ENCODE results near the gene GMEB2. TPM values are rescaled to one million over a fixed set of nuclear protein-coding genes. Genes with fewer than 3 reads are reported as not detected.

The GMEB2 gene
- total RNA-seq, 1 experiment from 2014 or later, result 18.8 TPM

DNA sequence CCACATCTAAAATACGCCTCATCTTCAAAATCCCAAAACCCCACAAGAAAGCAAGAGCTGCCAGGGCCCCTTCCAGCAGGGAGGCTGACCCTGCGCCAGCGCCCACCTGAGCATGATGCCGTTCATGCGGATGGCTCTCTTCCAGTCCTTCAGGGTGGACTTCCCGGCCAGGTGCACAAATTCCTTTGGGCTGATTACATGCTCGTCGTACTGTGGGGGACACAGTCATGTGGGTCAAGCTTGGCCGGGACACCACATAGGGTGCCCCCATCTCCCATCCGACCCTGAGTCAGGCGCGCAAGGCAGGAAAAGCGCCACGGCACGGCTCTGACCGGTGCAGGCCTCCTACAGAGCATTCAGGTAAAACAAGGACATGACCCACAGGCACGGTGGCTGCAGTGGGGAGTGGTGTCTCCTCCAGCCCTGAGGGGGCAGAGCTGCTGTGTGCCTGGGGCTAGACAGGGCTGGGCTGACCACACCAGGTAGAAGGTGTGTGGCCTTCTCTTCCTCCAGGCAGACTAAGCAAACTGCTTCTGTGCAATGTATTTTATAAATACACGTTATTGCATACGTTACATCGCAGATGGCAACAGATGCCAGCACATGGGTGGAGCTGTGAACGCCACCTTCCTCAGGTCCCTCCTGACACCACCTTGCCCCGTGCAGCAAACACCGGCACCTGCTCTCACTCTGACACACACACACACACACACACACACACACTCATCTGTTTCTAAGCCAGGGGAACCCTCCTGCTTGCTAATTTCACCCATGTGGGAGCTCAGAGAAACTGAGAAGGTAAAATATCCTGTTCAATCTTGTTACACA is 29.0 kb downstream of the GMEB2 start:
- TF ChIP-seq, protein P1, sequence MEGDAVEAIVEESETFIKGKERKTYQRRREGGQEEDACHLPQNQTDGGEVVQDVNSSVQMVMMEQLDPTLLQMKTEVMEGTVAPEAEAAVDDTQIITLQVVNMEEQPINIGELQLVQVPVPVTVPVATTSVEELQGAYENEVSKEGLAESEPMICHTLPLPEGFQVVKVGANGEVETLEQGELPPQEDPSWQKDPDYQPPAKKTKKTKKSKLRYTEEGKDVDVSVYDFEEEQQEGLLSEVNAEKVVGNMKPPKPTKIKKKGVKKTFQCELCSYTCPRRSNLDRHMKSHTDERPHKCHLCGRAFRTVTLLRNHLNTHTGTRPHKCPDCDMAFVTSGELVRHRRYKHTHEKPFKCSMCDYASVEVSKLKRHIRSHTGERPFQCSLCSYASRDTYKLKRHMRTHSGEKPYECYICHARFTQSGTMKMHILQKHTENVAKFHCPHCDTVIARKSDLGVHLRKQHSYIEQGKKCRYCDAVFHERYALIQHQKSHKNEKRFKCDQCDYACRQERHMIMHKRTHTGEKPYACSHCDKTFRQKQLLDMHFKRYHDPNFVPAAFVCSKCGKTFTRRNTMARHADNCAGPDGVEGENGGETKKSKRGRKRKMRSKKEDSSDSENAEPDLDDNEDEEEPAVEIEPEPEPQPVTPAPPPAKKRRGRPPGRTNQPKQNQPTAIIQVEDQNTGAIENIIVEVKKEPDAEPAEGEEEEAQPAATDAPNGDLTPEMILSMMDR (IDR thresholded peaks at IDR 0.05; ENCODE audit: unreplicated experiment), result no peak
- no peaks in the 10 kb centered on the region for H3K4me1 Mint-ChIP-seq (ENCODE audit: low read depth, unreplicated experiment)
- no peak overlapping the region for H3K4me3 Mint-ChIP-seq (ENCODE audit: low read depth, unreplicated experiment)
- H3K36me3 Mint-ChIP-seq (ENCODE audit: insufficient read depth, unreplicated experiment), result peaks cover 44% of the 10 kb centered on the region
- CTCF ChIA-PET, result interaction anchor here (0.6 to 0.7 kb wide), 2 partner anchors 35 to 64 kb away, joined by 3 to 4 read pairs; no protein-coding TSS in a partner anchor
- no TSS peak for BruUV-seq (replicated peaks)
- intact Hi-C loops (cut with micrococcal nuclease; ENCODE audit: unreplicated experiment), result no loop called here
- H3K27me3 Mint-ChIP-seq (ENCODE audit: unreplicated experiment), result no peaks in the 10 kb centered on the region
- H3K27ac Mint-ChIP-seq (ENCODE audit: unreplicated experiment), result no peak overlapping the region
- DNase-seq, result no peak
- H3K9me3 Mint-ChIP-seq (ENCODE audit: low read depth, unreplicated experiment), result no peaks in the 10 kb centered on the region

DNA sequence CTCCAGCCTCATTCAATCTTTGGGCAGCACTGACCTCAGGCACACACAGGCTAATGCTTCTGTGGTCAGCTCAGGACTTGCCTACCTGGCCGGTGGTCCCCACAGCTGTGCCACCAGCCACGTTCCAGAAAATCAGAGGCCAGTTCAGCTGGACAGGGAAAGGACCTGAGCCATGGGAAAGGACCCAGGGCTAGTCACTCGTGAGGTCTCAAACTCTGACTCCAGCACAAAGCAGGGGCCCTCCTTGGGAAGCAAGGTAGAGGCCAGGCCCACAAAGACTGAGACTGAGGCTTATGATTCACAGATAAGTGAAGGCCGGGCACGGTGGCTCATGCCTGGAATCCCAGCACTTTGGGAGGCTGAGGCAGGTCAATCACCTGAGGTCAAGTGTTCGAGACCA is 30.5 kb downstream of the GMEB2 start:
- intact Hi-C loops (cut with micrococcal nuclease; ENCODE audit: unreplicated experiment), result no loop called here
- Mint-ChIP-seq H3K4me3 (ENCODE audit: low read depth, unreplicated experiment) (no peak overlapping the region), H3K36me3 (ENCODE audit: insufficient read depth, unreplicated experiment) (peaks cover 35% of the 10 kb centered on the region), H3K27ac (ENCODE audit: unreplicated experiment) (no peak overlapping the region), H3K4me1 (ENCODE audit: low read depth, unreplicated experiment) (no peaks in the 10 kb centered on the region), H3K9me3 (ENCODE audit: low read depth, unreplicated experiment) (no peaks in the 10 kb centered on the region), H3K27me3 (ENCODE audit: unreplicated experiment) (no peaks in the 10 kb centered on the region)
- no TSS peak for BruUV-seq (replicated peaks)
- CTCF ChIA-PET, result no interaction called here
- DNase-seq, result no peak
- TF ChIP-seq, protein P1 (IDR thresholded peaks at IDR 0.05; ENCODE audit: unreplicated experiment), result no peak

DNA sequence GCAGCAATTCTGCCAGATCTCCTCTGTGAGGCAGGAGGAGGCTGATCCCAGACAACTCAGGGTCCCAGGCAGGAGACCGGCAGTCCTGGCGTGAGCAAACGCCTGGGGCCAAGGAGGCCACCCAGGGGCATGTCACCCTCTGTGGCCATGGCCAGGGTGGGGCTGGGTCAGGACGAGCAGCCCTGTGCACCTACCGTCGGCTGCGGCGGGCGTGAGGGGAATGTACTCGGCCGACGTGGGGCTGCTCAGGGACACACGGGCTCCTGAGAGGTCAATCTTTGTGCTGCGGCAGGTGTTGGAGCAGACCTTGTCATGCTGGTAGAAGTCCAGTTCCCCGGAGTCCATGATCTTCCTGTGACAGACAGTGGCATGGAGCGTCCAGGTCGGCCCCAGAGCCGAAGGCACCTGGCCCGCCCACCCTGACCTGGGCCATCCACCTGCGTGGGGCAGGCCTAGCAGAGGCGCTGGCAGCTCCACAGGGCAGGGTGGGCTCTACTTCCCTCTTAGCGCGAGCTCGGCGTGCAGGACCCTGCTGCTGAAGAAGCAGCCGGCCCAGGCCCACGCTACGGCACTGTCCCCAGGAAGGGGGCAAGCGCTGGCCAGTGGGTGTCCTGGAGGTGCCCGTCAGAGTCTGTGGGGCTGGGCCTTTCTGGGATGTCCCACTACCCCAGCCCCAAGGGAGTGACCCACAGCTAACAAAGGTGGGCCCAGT is 31.3 kb downstream of the GMEB2 start:
- Mint-ChIP-seq H3K4me3 (ENCODE audit: low read depth, unreplicated experiment) (no peak overlapping the region), H3K36me3 (ENCODE audit: insufficient read depth, unreplicated experiment) (peaks cover 35% of the 10 kb centered on the region), H3K27ac (ENCODE audit: unreplicated experiment) (no peak overlapping the region), H3K9me3 (ENCODE audit: low read depth, unreplicated experiment) (no peaks in the 10 kb centered on the region), H3K27me3 (ENCODE audit: unreplicated experiment) (no peaks in the 10 kb centered on the region), H3K4me1 (ENCODE audit: low read depth, unreplicated experiment) (no peaks in the 10 kb centered on the region)
- TF ChIP-seq, protein P1 (IDR thresholded peaks at IDR 0.05; ENCODE audit: unreplicated experiment), result no peak
- intact Hi-C loops (cut with micrococcal nuclease; ENCODE audit: unreplicated experiment), result no loop called here
- CTCF ChIA-PET, result no interaction called here
- DNase-seq, result no peak
- no TSS peak for BruUV-seq (replicated peaks)

DNA sequence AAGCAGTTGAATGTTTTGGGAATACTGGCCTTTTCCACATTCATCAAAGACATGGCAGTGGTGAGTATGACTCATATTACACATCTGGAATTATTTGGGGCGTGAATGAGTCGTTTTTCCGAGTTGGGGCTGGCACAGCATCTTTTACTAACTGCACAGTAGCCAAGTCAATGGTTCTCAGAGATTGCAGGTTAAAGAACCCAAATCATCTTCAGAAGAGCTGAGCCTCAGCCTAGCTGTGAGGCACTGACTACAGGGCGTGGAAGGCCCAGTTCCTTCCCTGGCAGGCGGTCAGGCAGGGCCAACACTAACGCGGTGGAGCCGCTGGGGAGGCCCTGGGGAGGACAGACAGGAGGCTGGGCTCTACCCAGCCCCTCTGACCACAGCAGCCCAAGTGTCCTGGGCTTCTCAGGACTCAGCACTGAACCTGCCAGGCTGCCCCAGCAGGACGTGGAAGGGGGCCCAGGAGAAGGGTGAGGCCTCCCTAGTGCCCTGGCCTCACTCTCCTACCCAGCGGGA is 32.8 kb downstream of the GMEB2 start:
- Mint-ChIP-seq H3K9me3 (ENCODE audit: low read depth, unreplicated experiment) (no peaks in the 10 kb centered on the region), H3K36me3 (ENCODE audit: insufficient read depth, unreplicated experiment) (peaks cover 32% of the 10 kb centered on the region), H3K27ac (ENCODE audit: unreplicated experiment) (no peak overlapping the region), H3K4me3 (ENCODE audit: low read depth, unreplicated experiment) (no peak overlapping the region), H3K4me1 (ENCODE audit: low read depth, unreplicated experiment) (no peaks in the 10 kb centered on the region), H3K27me3 (ENCODE audit: unreplicated experiment) (no peaks in the 10 kb centered on the region)
- CTCF ChIA-PET, result no interaction called here
- no TSS peak for BruUV-seq (replicated peaks)
- DNase-seq, result no peak
- intact Hi-C loops (cut with micrococcal nuclease; ENCODE audit: unreplicated experiment), result no loop called here
- TF ChIP-seq, protein P1 (IDR thresholded peaks at IDR 0.05; ENCODE audit: unreplicated experiment), result no peak

All from Calu3 (cell line).